H9 (cell line): ENCODE data around the gene GLB1L3. TPM values are rescaled to one million over a fixed set of nuclear protein-coding genes. Genes with fewer than 3 reads are reported as not detected.
A peak's percentile ranks its signal among the peaks of the same experiment; 100 is the strongest.

Experiments
- DNase-seq: peaks from one replicate; pipeline ENCODE4 v3.0.0-alpha.2; 2017
- H2AFZ ChIP-seq: one replicate; pipeline ENCODE4 v1.6.1; 2013; ENCODE audit warnings: mild to moderate bottlenecking, low read length, control low read depth, moderate library complexity
- H2AK5ac ChIP-seq: 2 replicates; pipeline ENCODE4 v1.6.1; 2013; ENCODE audit warnings: low read length, control low read depth, mixed read lengths; ENCODE audit not compliant: insufficient read length
- H2BK120ac ChIP-seq: one replicate; pipeline ENCODE4 v1.6.1; 2013; ENCODE audit warnings: low read depth, mild to moderate bottlenecking, low read length, control low read depth, inconsistent platforms; ENCODE audit not compliant: poor library complexity, severe bottlenecking
- H2BK12ac ChIP-seq: 2 replicates; pipeline ENCODE4 v1.6.1; 2013; ENCODE audit warnings: low read length, control low read depth, mixed read lengths, low read depth; ENCODE audit not compliant: insufficient read length
- H2BK15ac ChIP-seq: 2 replicates; pipeline ENCODE4 v1.6.1; 2013; ENCODE audit warnings: low read depth, low read length, control low read depth
- H2BK20ac ChIP-seq: one replicate; pipeline ENCODE4 v1.6.1; 2013; ENCODE audit warnings: low read depth, mild to moderate bottlenecking, low read length, control low read depth, inconsistent platforms; ENCODE audit not compliant: poor library complexity, severe bottlenecking
- H2BK5ac ChIP-seq: 2 replicates; pipeline ENCODE4 v1.6.1; 2013; ENCODE audit warnings: low read length, control low read depth, mixed read lengths; ENCODE audit not compliant: insufficient read length
- H3K14ac ChIP-seq: 2 replicates; pipeline ENCODE4 v1.6.1; 2013; ENCODE audit warnings: low read length, control low read depth; ENCODE audit not compliant: insufficient read depth
- H3K18ac ChIP-seq: 2 replicates; pipeline ENCODE4 v1.6.1; 2013; ENCODE audit warnings: low read depth, mild to moderate bottlenecking, mixed read lengths, low read length, control low read depth; ENCODE audit not compliant: insufficient read length
- H3K23ac ChIP-seq: 2 replicates; pipeline ENCODE4 v1.6.1; 2013; ENCODE audit warnings: low read length, control low read depth, mixed read lengths, low read depth; ENCODE audit not compliant: insufficient read length
- H3K23me2 ChIP-seq: 2 replicates; pipeline ENCODE4 v1.6.1; 2013; ENCODE audit warnings: low read depth, mild to moderate bottlenecking, mixed read lengths, low read length, control low read depth; ENCODE audit not compliant: insufficient read length, poor library complexity, severe bottlenecking
- H3K27ac ChIP-seq: 2 replicates; pipeline ENCODE4 v1.5.1; 2013; ENCODE audit warnings: low read length, control low read depth, mixed read lengths, low read depth; ENCODE audit not compliant: insufficient read length
- H3K27me3 ChIP-seq: 2 replicates; pipeline ENCODE4 v1.6.1; 2013; ENCODE audit warnings: low read length, control low read depth, inconsistent platforms; ENCODE audit not compliant: insufficient read depth
- H3K4ac ChIP-seq: 2 replicates; pipeline ENCODE4 v1.6.1; 2013; ENCODE audit warnings: low read depth, mild to moderate bottlenecking, control low read depth, inconsistent platforms, low read length, moderate library complexity
- H3K4me1 ChIP-seq: 2 replicates; pipeline ENCODE4 v1.6.1; 2013; ENCODE audit warnings: low read length, control low read depth, inconsistent platforms; ENCODE audit not compliant: insufficient read depth
- H3K4me2 ChIP-seq: 2 replicates; pipeline ENCODE4 v1.6.1; 2013; ENCODE audit warnings: low read length, control low read depth, mixed read lengths; ENCODE audit not compliant: insufficient read length, insufficient read depth
- H3K56ac ChIP-seq: 2 replicates; pipeline ENCODE4 v1.6.1; 2013; ENCODE audit warnings: low read depth, mild to moderate bottlenecking, mixed read lengths, low read length, control low read depth; ENCODE audit not compliant: insufficient read length
- H3K79me1 ChIP-seq: 2 replicates; pipeline ENCODE4 v1.6.1; 2013; ENCODE audit warnings: low read depth, mild to moderate bottlenecking, moderate library complexity, low read length, control low read depth, inconsistent platforms; ENCODE audit not compliant: insufficient read depth, poor library complexity, severe bottlenecking
- H3K79me2 ChIP-seq: 2 replicates; pipeline ENCODE4 v1.6.1; 2013; ENCODE audit warnings: low read length, control low read depth, inconsistent platforms; ENCODE audit not compliant: insufficient read depth
- H3K9ac ChIP-seq: 2 replicates; pipeline ENCODE4 v1.6.1; 2013; ENCODE audit warnings: low read length, control low read depth, mixed read lengths; ENCODE audit not compliant: insufficient read length; ENCODE audit errors: extremely low read depth
- H3K9me3 ChIP-seq: one replicate; pipeline ENCODE4 v1.6.1; 2013; ENCODE audit warnings: low read depth, low read length, inconsistent platforms; ENCODE audit not compliant: control insufficient read depth
- H3T11ph ChIP-seq: one replicate; pipeline ENCODE4 v1.6.1; 2013; ENCODE audit warnings: mild to moderate bottlenecking, low read length, control low read depth, inconsistent platforms
- H4K20me1 ChIP-seq: one replicate; pipeline ENCODE4 v1.6.1; 2013; ENCODE audit not compliant: control insufficient read depth, insufficient read length, insufficient read depth
- H4K5ac ChIP-seq: 2 replicates; pipeline ENCODE4 v1.6.1; 2013; ENCODE audit warnings: low read depth, mild to moderate bottlenecking, mixed read lengths, low read length, control low read depth; ENCODE audit not compliant: insufficient read length
- H4K8ac ChIP-seq: replicated peaks from 2 replicates; pipeline ENCODE4 v1.6.1; 2013; ENCODE audit warnings: low read length, control low read depth, mixed read lengths, low read depth; ENCODE audit not compliant: insufficient read length
- H4K91ac ChIP-seq: 2 replicates; pipeline ENCODE4 v1.6.1; 2013; ENCODE audit warnings: low read depth, mild to moderate bottlenecking, moderate library complexity, mixed read lengths, low read length, control low read depth; ENCODE audit not compliant: insufficient read length
- H3K27ac Mint-ChIP-seq, 3 experiments: 2 replicates in 2 of 3; 3 replicates in 1 of 3; pipeline ENCODE4 v1.8.0; 2020 to 2021; ENCODE audit warnings: mixed read lengths in 3 of 3, mild to moderate bottlenecking in 1 of 3, moderate library complexity in 1 of 3
- H3K27me3 Mint-ChIP-seq: 2 replicates; pipeline ENCODE4 v1.8.0; 2021; ENCODE audit warnings: low read depth, mild to moderate bottlenecking, moderate library complexity, mixed read lengths
- H3K36me3 Mint-ChIP-seq, 3 experiments: 2 replicates in 2 of 3; 3 replicates in 1 of 3; pipeline ENCODE4 v1.8.0; 2020 to 2021; ENCODE audit warnings: low read depth in 3 of 3, mixed read lengths in 3 of 3; ENCODE audit not compliant: insufficient read depth in 1 of 3
- H3K4me1 Mint-ChIP-seq, 2 experiments: 2 replicates each; pipeline ENCODE4 v1.8.0; 2020; ENCODE audit warnings: mixed read lengths in 2 of 2
- H3K4me3 Mint-ChIP-seq, 2 experiments: 2 replicates in 1 of 2; 3 replicates in 1 of 2; pipeline ENCODE4 v1.8.0; 2020 to 2021; ENCODE audit warnings: mild to moderate bottlenecking in 2 of 2, mixed read lengths in 2 of 2, moderate library complexity in 1 of 2
- H3K9me3 Mint-ChIP-seq, 2 experiments: 2 replicates in 1 of 2; 3 replicates in 1 of 2; pipeline ENCODE4 v1.8.0; 2020; ENCODE audit warnings: mild to moderate bottlenecking in 2 of 2, mixed read lengths in 2 of 2, moderate library complexity in 1 of 2
- CTCF ChIP-seq: fragments of 200-600 bp; sonication (generic); conservative IDR thresholded peaks from 3 replicates; pipeline ENCODE4 v1.8.0; 2021; ENCODE audit warnings: antibody characterized with exemption, mild to moderate bottlenecking
- WGBS: extraction: QIAGEN DNeasy Blood & Tissue Kit; methylation state at CpG from one replicate; pipeline ENCODE4 v1.1.7; 2013; ENCODE audit warnings: missing lambda C conversion rate, low lambda C conversion rate, mixed read lengths; ENCODE audit not compliant: insufficient read length; ENCODE audit errors: extremely low coverage; 5-methylcytosine and 5-hydroxymethylcytosine counted together
- total RNA-seq: library from RNA; stranded (reverse); gene quantifications from 2 replicates; pipeline ENCODE4 v1.2.1, GENCODE V29; 2021

Gene GLB1L3
- total RNA-seq, 1 experiment from 2014 or later, result 11.2 TPM

- Histone ChIP-seq H3K79me1 (no peaks in the 10 kb centered on the region), H4K5ac (no peak overlapping the region), H2BK20ac (no peak overlapping the region), H3T11ph (no peak overlapping the region), H3K14ac (no peak overlapping the region), H2BK15ac (no peak overlapping the region), H3K23ac (no peak overlapping the region), H4K8ac (no peak overlapping the region), H4K91ac (no peak overlapping the region), H3K27ac (no peak overlapping the region), H3K9ac (no peak overlapping the region), H2BK5ac (peak overlapping the region; percentile 35), H3K4me1 (no peaks in the 10 kb centered on the region), H2AFZ (no peak overlapping the region), H3K4me2 (no peak overlapping the region), H3K79me2 (no peaks in the 10 kb centered on the region), H2AK5ac (no peak overlapping the region), H3K4ac (no peak overlapping the region), H4K20me1 (no peaks in the 10 kb centered on the region), H3K56ac (no peak overlapping the region), H3K23me2 (no peaks in the 10 kb centered on the region), H3K27me3 (no peaks in the 10 kb centered on the region), H3K18ac (no peak overlapping the region), H2BK12ac (no peak overlapping the region), H3K9me3 (peaks cover 5% of the 10 kb centered on the region), H2BK120ac (no peak overlapping the region)
- Mint-ChIP-seq H3K27me3 (no peaks in the 10 kb centered on the region; the same call in 1 of the 2 replicates), H3K36me3 (peaks cover 22 to 42% (median 26%) of the 10 kb centered on the region in 3 experiments), H3K9me3 (peaks cover 3 to 7% of the 10 kb centered on the region in 2 experiments; a peak in 2 of 5 replicates), H3K4me1 (peaks cover 0 to 2% of the 10 kb centered on the region in 2 experiments; a peak in 3 of 4 replicates), H3K4me3 (no peak overlapping the region), H3K27ac (peak overlapping the region in 1 of 3 experiments; percentile 73; a peak in 2 of 7 replicates)
- no CpG with 5 or more reads among the region's 5 CpGs for WGBS
- no peak for TF ChIP-seq CTCF
- no peak for DNase-seq
Measured at GRCh38 chr11:134312807-134313206, 36.6 kb downstream of the GLB1L3 start.
